22Rv1 (cell line): ENCODE measurements around the gene SH3BP4.

Experiments used
- ZFX ChIP-seq: fragments of 450-650 bp; IDR thresholded peaks from 2 replicates; pipeline ENCODE4 v1.6.1; 2017; ENCODE audit warnings: antibody characterized with exemption, borderline replicate concordance
- TF ChIP-seq, protein P1 (sequence below): fragments of 450-650 bp; IDR thresholded peaks from 2 replicates; pipeline ENCODE4 v1.5.1; 2017; ENCODE audit warnings: mild to moderate bottlenecking

DNA sequence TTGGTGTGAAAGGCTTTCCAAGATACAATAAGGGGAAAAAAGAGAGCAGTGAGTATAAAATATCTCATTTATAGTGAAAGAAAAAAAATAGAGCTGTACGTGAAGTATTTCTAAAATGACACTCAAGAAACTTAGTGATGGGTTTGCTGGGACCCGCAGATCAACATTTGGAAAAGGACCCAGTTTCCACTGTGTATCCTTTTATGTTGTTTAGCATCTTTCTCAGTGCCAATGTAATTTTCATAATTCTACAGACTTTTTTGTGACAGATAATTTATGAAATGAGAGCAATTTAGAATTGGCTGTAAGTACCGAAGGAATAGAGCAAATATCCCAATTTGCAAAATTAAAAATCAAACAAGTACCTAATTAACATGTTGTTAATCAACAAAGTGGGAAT is 116.9 kb downstream of the SH3BP4 start:
- TF ChIP-seq, protein P1, sequence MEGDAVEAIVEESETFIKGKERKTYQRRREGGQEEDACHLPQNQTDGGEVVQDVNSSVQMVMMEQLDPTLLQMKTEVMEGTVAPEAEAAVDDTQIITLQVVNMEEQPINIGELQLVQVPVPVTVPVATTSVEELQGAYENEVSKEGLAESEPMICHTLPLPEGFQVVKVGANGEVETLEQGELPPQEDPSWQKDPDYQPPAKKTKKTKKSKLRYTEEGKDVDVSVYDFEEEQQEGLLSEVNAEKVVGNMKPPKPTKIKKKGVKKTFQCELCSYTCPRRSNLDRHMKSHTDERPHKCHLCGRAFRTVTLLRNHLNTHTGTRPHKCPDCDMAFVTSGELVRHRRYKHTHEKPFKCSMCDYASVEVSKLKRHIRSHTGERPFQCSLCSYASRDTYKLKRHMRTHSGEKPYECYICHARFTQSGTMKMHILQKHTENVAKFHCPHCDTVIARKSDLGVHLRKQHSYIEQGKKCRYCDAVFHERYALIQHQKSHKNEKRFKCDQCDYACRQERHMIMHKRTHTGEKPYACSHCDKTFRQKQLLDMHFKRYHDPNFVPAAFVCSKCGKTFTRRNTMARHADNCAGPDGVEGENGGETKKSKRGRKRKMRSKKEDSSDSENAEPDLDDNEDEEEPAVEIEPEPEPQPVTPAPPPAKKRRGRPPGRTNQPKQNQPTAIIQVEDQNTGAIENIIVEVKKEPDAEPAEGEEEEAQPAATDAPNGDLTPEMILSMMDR = no peak
- no peak for TF ChIP-seq ZFX
